Lung (tissue), 12 donors: Measurements from ENCODE around the gene ZNF79. TPM values are rescaled to one million over a fixed set of nuclear protein-coding genes. Genes with fewer than 3 reads are reported as not detected.

Experiments
- ATAC-seq: fragments of 200-7000 bp; cut with Tn5 transposase; one replicate; pipeline ENCODE4 v1.9.1; 2020; ENCODE audit warnings: moderate number of reproducible peaks; ENCODE audit not compliant: insufficient read depth, low FRiP score
- DNase-seq, 3 donors: peaks; one replicate each; pipeline ENCODE4 v3.0.0-alpha.2; 2013 to 2017
- H3K27ac ChIP-seq, 2 donors: one replicate each; pipeline ENCODE4 v1.5.1; 2013; ENCODE audit warnings: mild to moderate bottlenecking in 2 of 2, moderate library complexity in 2 of 2, control low read depth in 1 of 2, inconsistent platforms in 1 of 2, low read depth in 1 of 2, low read length in 1 of 2
- H3K27me3 ChIP-seq, 3 donors: one replicate each; pipeline ENCODE4 v1.5.1; 2013; ENCODE audit warnings: low read length in 2 of 3; ENCODE audit not compliant: control insufficient read depth in 3 of 3, insufficient read depth in 3 of 3
- H3K36me3 ChIP-seq, 4 donors: one replicate each; pipeline ENCODE4 v1.5.1; 2013; ENCODE audit warnings: low read length in 4 of 4, mild to moderate bottlenecking in 1 of 4, moderate library complexity in 1 of 4; ENCODE audit not compliant: control insufficient read depth in 4 of 4, insufficient read depth in 4 of 4
- H3K4me1 ChIP-seq, 5 donors: one replicate each; pipeline ENCODE4 v1.5.1; 2013; ENCODE audit warnings: low read length in 5 of 5, mild to moderate bottlenecking in 2 of 5, moderate library complexity in 1 of 5; ENCODE audit not compliant: control insufficient read depth in 5 of 5, insufficient read depth in 5 of 5
- H3K4me3 ChIP-seq: one replicate; pipeline ENCODE4 v1.5.1; 2013; ENCODE audit warnings: mild to moderate bottlenecking, control low read depth, moderate library complexity
- H3K9ac ChIP-seq, 2 donors: one replicate each; pipeline ENCODE4 v1.5.1; 2013; ENCODE audit warnings: low read length in 2 of 2, control low read depth in 1 of 2; ENCODE audit not compliant: insufficient read depth in 1 of 2
- H3K9me3 ChIP-seq, 4 donors: one replicate each; pipeline ENCODE4 v1.5.1; 2013; ENCODE audit warnings: low read length in 3 of 4, mild to moderate bottlenecking in 1 of 4, moderate library complexity in 1 of 4; ENCODE audit not compliant: control insufficient read depth in 4 of 4, insufficient read depth in 3 of 4
- WGBS, 2 donors: extraction: QIAGEN DNeasy Blood & Tissue Kit; methylation state at CpG; one replicate each; pipeline ENCODE4 v1.1.7; 2013; 5-methylcytosine and 5-hydroxymethylcytosine counted together
- polyA plus RNA-seq, 2 donors: library from polyadenylated mRNA; stranded (reverse); fragments of 200-250 nt; gene quantifications; one replicate each; pipeline ENCODE4 v1.2.1, GENCODE V29; 2013
- total RNA-seq, 2 donors: library from RNA; depleted of rRNA in 1 of 2; stranded (reverse); fragments of >200 nt in 1 of 2; gene quantifications; one replicate each; pipeline ENCODE4 v1.2.1, GENCODE V29; 2014 to 2021
- TF ChIP-seq, protein P1 (sequence below): IDR thresholded peaks from 2 replicates; pipeline ENCODE4 v1.5.1; 2012; ENCODE audit warnings: mild to moderate bottlenecking; ENCODE audit errors: control extremely low read depth, extremely low read depth
- donor health status: control.
- donor health status: control.
- donor health status: Bipolar disorder and iron deficiency.
- donor health status: healthy.
- donor health status: DM: yes; HTN: yes; CAD: no.

Gene ZNF79
- total and polyA plus RNA-seq, 4 donors: 3.1 to 9.3 (median 5.9) TPM

DNA sequence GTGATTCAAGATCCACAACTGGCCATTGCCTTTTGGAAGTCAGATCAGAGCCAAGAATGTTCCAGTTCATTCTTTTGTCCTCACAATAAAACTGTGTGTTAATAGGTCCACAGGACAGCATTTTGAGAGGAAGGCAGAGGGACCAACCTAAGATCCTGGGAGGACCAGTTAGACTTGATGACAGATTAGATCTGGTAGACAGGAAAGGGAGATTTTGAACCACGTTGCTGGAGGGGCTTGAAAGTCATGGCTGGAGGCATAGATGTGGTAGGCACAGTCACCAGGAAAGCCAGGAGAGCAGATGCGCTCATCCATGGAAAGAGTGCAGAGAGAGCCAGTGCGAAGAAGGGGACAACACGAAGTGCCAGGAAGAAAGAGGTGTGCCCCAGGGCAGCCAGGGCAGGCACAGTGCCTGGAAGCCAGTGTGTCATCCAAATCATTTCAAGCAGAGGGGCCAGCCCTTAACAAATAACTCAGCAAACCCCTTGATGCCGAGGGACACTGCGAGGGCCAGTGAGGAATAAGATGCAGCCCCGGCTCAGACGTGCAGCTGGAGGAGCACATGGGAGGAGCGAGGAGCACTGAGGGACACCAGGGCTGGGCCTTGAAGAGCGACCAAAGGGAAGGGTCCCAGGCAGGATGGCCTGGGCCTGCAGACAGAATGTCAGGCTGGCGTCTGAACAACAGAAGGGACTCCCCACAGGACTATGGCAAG lies 40.0 kb upstream of the ZNF79 start:
- Histone ChIP-seq H3K4me3 (no peak overlapping the region), H3K27me3 (no peaks in the 10 kb centered on the region), H3K9ac (no peak overlapping the region), H3K27ac (no peak overlapping the region), H3K4me1 (peaks cover 0 to 9% (median 3%) of the 10 kb centered on the region in 5 donors), H3K36me3 (peaks cover 0 to 3% (median 0%) of the 10 kb centered on the region in 4 donors), H3K9me3 (no peaks in the 10 kb centered on the region)
- DNase-seq (no peak), ATAC-seq (no peak)
- TF ChIP-seq, protein P1, sequence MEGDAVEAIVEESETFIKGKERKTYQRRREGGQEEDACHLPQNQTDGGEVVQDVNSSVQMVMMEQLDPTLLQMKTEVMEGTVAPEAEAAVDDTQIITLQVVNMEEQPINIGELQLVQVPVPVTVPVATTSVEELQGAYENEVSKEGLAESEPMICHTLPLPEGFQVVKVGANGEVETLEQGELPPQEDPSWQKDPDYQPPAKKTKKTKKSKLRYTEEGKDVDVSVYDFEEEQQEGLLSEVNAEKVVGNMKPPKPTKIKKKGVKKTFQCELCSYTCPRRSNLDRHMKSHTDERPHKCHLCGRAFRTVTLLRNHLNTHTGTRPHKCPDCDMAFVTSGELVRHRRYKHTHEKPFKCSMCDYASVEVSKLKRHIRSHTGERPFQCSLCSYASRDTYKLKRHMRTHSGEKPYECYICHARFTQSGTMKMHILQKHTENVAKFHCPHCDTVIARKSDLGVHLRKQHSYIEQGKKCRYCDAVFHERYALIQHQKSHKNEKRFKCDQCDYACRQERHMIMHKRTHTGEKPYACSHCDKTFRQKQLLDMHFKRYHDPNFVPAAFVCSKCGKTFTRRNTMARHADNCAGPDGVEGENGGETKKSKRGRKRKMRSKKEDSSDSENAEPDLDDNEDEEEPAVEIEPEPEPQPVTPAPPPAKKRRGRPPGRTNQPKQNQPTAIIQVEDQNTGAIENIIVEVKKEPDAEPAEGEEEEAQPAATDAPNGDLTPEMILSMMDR: no peak
- WGBS, 2 donors: 84 to 90% methylated on average over 11 of the region's 11 CpGs

DNA sequence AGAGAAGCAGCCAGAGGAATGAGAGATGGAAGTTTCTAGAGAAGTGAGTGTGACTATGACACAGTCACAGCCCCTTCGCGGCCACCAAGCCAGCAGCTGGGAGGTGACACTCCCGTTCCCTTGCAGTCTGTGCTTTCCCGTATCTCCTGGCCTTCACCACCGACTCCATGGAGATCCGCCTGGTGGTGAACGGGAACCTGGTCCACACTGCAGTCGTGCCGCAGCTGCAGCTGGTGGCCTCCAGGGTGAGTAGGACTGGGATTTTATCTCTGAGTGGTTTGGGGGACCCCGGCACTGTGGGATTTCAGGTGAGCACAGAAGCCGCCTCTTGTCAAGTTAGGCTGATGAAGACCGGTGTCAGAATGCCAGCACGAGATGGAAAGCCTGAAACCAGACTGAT lies 39.3 kb upstream of the ZNF79 start:
- H3K4me3 ChIP-seq: no peak overlapping the region
- peaks cover 0 to 9% (median 3%) of the 10 kb centered on the region in 5 donors for H3K4me1 ChIP-seq
- H3K9ac ChIP-seq: no peak overlapping the region
- WGBS, 2 donors: 87 to 91% methylated on average over 13 of the region's 13 CpGs
- no peaks in the 10 kb centered on the region for H3K9me3 ChIP-seq
- peak overlapping the region in 1 of 2 donors; percentile 25 for H3K27ac ChIP-seq
- TF ChIP-seq, protein P1: no peak
- H3K27me3 ChIP-seq: no peaks in the 10 kb centered on the region
- no peak for ATAC-seq
- no peak for DNase-seq
- H3K36me3 ChIP-seq: peaks cover 0 to 4% (median 0%) of the 10 kb centered on the region in 4 donors

DNA sequence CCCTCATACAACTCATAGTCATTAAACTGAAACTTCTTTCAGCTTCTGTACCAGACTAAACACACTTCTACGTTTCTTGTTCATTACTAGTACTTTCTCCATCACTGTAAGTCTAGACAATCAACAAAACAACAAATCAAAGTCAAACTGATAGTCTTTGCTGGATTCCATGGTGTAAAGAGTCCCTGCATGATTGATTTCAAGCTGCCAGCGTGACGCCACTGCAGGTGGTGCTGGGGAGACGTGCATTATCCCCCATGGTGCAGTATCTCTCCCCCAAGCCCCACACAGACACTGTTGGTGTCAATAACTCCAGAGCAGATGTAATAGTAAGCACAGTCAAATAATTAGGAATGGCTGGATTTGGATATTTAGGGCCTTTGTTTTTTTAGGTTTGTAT lies 37.9 kb upstream of the ZNF79 start:
- Histone ChIP-seq H3K9me3 (no peaks in the 10 kb centered on the region), H3K27me3 (no peaks in the 10 kb centered on the region), H3K4me1 (peaks cover 0 to 9% (median 3%) of the 10 kb centered on the region in 5 donors), H3K27ac (no peak overlapping the region), H3K36me3 (peaks cover 0 to 4% (median 0%) of the 10 kb centered on the region in 4 donors), H3K4me3 (no peak overlapping the region), H3K9ac (no peak overlapping the region)
- 70 to 93% methylated on average over 4 of the region's 4 CpGs for WGBS, 2 donors
- TF ChIP-seq, protein P1: no peak
- ATAC-seq (no peak), DNase-seq (no peak)
